HUES64 (cell line): ENCODE measurements around the gene LRRC40.

Source experiments
- H3K27ac ChIP-seq: 2 replicates; pipeline ENCODE4 v1.7.0; 2013; ENCODE audit warnings: low read depth, low read length, inconsistent platforms
- H3K27me3 ChIP-seq: 2 replicates; pipeline ENCODE4 v1.6.1; 2013; ENCODE audit warnings: mild to moderate bottlenecking, low read length; ENCODE audit not compliant: insufficient read depth
- H3K36me3 ChIP-seq: 2 replicates; pipeline ENCODE4 v1.6.1; 2013; ENCODE audit warnings: mild to moderate bottlenecking, low read length; ENCODE audit not compliant: insufficient read depth
- H3K4me1 ChIP-seq: 2 replicates; pipeline ENCODE4 v1.6.1; 2013; ENCODE audit warnings: mild to moderate bottlenecking, low read length, moderate library complexity; ENCODE audit not compliant: insufficient read depth
- H3K4me3 ChIP-seq: 2 replicates; pipeline ENCODE4 v1.5.1; 2013; ENCODE audit warnings: mild to moderate bottlenecking, low read length, moderate library complexity
- H3K9ac ChIP-seq: 2 replicates; pipeline ENCODE4 v1.6.1; 2013; ENCODE audit warnings: mild to moderate bottlenecking, low read depth, low read length
- H3K9me3 ChIP-seq: 2 replicates; pipeline ENCODE4 v1.6.1; 2013; ENCODE audit warnings: low read depth, low read length; ENCODE audit not compliant: insufficient read depth
- WGBS: fragments of 150-250, 120-280 bp; methylation state at CpG from one replicate; pipeline ENCODE4 v1.1.7; 2013; ENCODE audit warnings: missing lambda C conversion rate; 5-methylcytosine and 5-hydroxymethylcytosine counted together

Gene LRRC40

GRCh38 chr1:70112838-70113237 lies 92.5 kb downstream of the LRRC40 start:
- WGBS: 80% methylated on average over 4 of the region's 5 CpGs
- Histone ChIP-seq H3K9me3 (no peaks in the 10 kb centered on the region), H3K9ac (no peak overlapping the region), H3K27ac (no peak overlapping the region), H3K36me3 (no peaks in the 10 kb centered on the region), H3K27me3 (no peaks in the 10 kb centered on the region), H3K4me1 (no peaks in the 10 kb centered on the region), H3K4me3 (no peak overlapping the region)

GRCh38 chr1:70109241-70109640 lies 96.1 kb downstream of the LRRC40 start:
- Histone ChIP-seq H3K4me3 (no peak overlapping the region), H3K27me3 (no peaks in the 10 kb centered on the region), H3K27ac (no peak overlapping the region), H3K9ac (no peak overlapping the region), H3K4me1 (no peaks in the 10 kb centered on the region), H3K9me3 (no peaks in the 10 kb centered on the region), H3K36me3 (no peaks in the 10 kb centered on the region)
- WGBS: 96% methylated on average over 5 of the region's 5 CpGs

- Histone ChIP-seq H3K9ac (no peak overlapping the region), H3K27me3 (no peaks in the 10 kb centered on the region), H3K4me3 (no peak overlapping the region), H3K27ac (no peak overlapping the region), H3K36me3 (no peaks in the 10 kb centered on the region), H3K9me3 (no peaks in the 10 kb centered on the region), H3K4me1 (no peaks in the 10 kb centered on the region)
- 100% methylated on average over 1 of the region's 1 CpG for WGBS
Observed at GRCh38 chr1:70103770-70104169, 101.6 kb downstream of the LRRC40 start.

GRCh38 chr1:70101774-70102173 lies 103.6 kb downstream of the LRRC40 start:
- no peak overlapping the region for H3K4me3 ChIP-seq
- 100% methylated on average over 1 of the region's 1 CpG for WGBS
- H3K27me3 ChIP-seq: no peaks in the 10 kb centered on the region

GRCh38 chr1:70101231-70101630 lies 104.1 kb downstream of the LRRC40 start:
- no peak overlapping the region for H3K27ac ChIP-seq
- 79% methylated on average over 2 of the region's 2 CpGs for WGBS
- no peaks in the 10 kb centered on the region for H3K27me3 ChIP-seq
- H3K4me3 ChIP-seq: no peak overlapping the region
- H3K9ac ChIP-seq: no peak overlapping the region
- H3K36me3 ChIP-seq: no peaks in the 10 kb centered on the region
- no peaks in the 10 kb centered on the region for H3K9me3 ChIP-seq
- no peaks in the 10 kb centered on the region for H3K4me1 ChIP-seq

More at GRCh38 chr1:70101774-70102173, 103.6 kb downstream of the LRRC40 start:
- H3K27ac ChIP-seq: no peak overlapping the region
- H3K36me3 ChIP-seq: no peaks in the 10 kb centered on the region
- H3K9ac ChIP-seq: no peak overlapping the region
- H3K9me3 ChIP-seq: no peaks in the 10 kb centered on the region
- no peaks in the 10 kb centered on the region for H3K4me1 ChIP-seq
